Islet of Langerhans (tissue), 1 donor: ENCODE results near the gene MDC1.
"Not testable (repeated sequence)": the region's sequence is repeated elsewhere in the genome, so short reads cannot be mapped to it uniquely, and the experiment has no call there.

Source experiments
- FAIRE-seq: peaks from one replicate; lab custom pipeline; 2011; peaks lifted over from hg19 to GRCh38; lab: Jason Lieb, UNC

Gene MDC1

GRCh38 chr6:30724906-30725667, 8.0 kb upstream of the MDC1 start:
- no peak for FAIRE-seq

GRCh38 chr6:30723843-30724741, 7.0 kb upstream of the MDC1 start:
- not testable (repeated sequence) for FAIRE-seq

- not testable (repeated sequence) for FAIRE-seq
These were observed 6.2 kb upstream of the MDC1 start for GRCh38 chr6:30723159-30723842.

- no peak for FAIRE-seq
These were observed 5.4 kb upstream of the MDC1 start for GRCh38 chr6:30722280-30723112.

- FAIRE-seq, result not testable (repeated sequence)
These were observed 4.9 kb upstream of the MDC1 start for GRCh38 chr6:30722025-30722279.

GRCh38 chr6:30721198-30722024, 4.3 kb upstream of the MDC1 start:
- no peak for FAIRE-seq

- FAIRE-seq, result no peak
These were observed 3.7 kb upstream of the MDC1 start for GRCh38 chr6:30720738-30721197.

- FAIRE-seq, result peak; percentile 61
These were observed 3.0 kb upstream of the MDC1 start, which contains the start of gene TUBB for GRCh38 chr6:30719791-30720737. TSS of gene TUBB (plus strand) at chr6:30720352. CDS start at chr6:30720507, 155 bp downstream.

- FAIRE-seq, result no peak
These were observed 2.3 kb upstream of the MDC1 start for GRCh38 chr6:30719356-30719755.

- FAIRE-seq, result not testable (repeated sequence)
These were observed 1.0 kb upstream of the MDC1 start for GRCh38 chr6:30717845-30718720.

- FAIRE-seq, result no peak
These were observed 277 bp downstream of the MDC1 start for GRCh38 chr6:30716879-30717128.

- no peak for FAIRE-seq
These were observed 2.8 kb downstream of the MDC1 start for GRCh38 chr6:30714263-30714662.

- no peak for FAIRE-seq
These were observed 4.6 kb downstream of the MDC1 start for GRCh38 chr6:30712441-30712945.

GRCh38 chr6:30711758-30712380, 5.2 kb downstream of the MDC1 start:
- no peak for FAIRE-seq

- peak; percentile 33 for FAIRE-seq
These were observed 7.8 kb downstream of the MDC1 start for GRCh38 chr6:30709101-30709868.

GRCh38 chr6:30707281-30707850, 9.7 kb downstream of the MDC1 start:
- FAIRE-seq, result peak; percentile 89

- no peak for FAIRE-seq
These were observed 11.5 kb downstream of the MDC1 start for GRCh38 chr6:30705620-30706019.
